GM18861 (cell line): ENCODE data around the gene MMP2.

Experiments
- ATAC-seq: cut with Tn5 transposase; IDR thresholded peaks from one replicate; pipeline ENCODE4 v1.9.1; 2021; ENCODE audit not compliant: unreplicated experiment

MMP2 gene

GRCh38 chr16:55468352-55468990 is 10.5 kb upstream of the MMP2 start:
- no peak for ATAC-seq

- ATAC-seq, result no peak
These were observed 9.0 kb upstream of the MMP2 start for GRCh38 chr16:55469821-55470532.

- no peak for ATAC-seq
These were observed 8.2 kb upstream of the MMP2 start for GRCh38 chr16:55470533-55471371.

GRCh38 chr16:55471448-55472097 is 7.4 kb upstream of the MMP2 start:
- no peak for ATAC-seq

GRCh38 chr16:55473587-55473986 is 5.4 kb upstream of the MMP2 start:
- ATAC-seq, result no peak

- no peak for ATAC-seq
These were observed 4.2 kb upstream of the MMP2 start for GRCh38 chr16:55474821-55475220.

- no peak for ATAC-seq
These were observed 3.1 kb upstream of the MMP2 start for GRCh38 chr16:55475919-55476318.

DNA sequence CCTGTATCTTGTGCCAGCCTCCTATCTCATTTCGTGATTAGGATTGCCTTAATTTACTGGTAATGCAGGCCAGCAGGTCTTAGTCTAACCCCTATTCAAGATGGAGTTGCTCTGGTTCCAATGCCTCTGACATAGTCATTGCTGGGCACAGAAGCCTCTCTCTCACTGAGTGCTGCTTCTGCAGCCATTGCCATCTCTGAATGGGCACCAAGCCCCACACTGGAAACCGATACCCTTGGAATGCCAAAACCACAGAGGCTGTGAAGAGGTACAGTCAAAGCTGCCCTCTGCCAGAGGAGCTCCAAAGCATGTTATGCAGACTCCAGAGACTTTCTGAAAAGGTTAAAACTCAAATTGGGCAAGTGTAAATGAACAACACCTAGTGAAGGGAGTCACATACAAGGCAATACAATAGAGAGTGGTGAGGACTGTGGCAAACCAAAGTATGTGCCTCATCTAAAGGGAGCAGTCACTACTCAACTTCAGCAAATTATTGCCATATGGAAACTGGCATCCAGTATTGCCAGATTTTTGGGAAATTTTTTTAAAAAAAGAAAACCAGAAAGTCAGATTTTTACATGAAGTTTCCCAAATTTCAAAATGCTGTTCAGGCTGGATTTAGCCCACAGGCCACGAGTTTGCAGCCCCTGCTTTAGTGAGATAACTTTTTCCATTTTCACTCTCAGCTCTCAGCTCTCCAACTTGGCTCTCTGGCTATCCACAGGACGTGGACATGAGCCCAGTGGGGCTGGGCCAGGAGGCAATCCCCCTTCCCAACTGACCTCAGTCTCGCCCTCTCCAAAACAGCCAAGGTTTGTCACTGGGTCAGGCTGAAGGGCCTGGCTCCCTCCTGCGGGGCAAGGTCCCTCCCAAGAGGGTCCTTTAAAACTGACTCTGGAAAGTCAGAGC is 2.1 kb upstream of the MMP2 start:
- no peak for ATAC-seq

GRCh38 chr16:55477736-55478135 is 1.3 kb upstream of the MMP2 start:
- no peak for ATAC-seq

- no peak for ATAC-seq
These were observed 587 bp downstream of the MMP2 start for GRCh38 chr16:55479430-55480140.

DNA sequence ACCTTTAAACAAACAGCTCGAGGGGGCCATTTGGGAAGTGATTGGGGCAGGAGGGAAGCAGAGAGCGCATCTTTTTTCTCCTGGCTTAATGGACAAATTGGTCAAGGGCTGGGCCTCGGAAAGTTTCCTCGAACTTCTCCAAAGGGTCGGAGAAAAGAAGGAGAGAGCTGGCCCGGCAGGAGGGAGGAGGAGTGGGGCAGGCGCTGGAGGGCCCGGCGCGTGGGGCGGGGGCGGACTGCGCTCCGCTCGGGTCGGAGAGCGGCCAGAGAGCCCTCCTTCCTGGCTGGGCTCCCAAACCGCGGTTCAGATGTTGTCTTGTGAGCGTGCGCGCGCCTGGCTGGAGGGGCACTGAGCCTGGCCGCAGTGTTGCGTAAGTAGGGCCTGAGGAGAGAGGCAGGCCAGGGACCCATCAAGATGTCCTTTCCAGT is 1.2 kb downstream of the MMP2 start:
- ATAC-seq, result no peak

DNA sequence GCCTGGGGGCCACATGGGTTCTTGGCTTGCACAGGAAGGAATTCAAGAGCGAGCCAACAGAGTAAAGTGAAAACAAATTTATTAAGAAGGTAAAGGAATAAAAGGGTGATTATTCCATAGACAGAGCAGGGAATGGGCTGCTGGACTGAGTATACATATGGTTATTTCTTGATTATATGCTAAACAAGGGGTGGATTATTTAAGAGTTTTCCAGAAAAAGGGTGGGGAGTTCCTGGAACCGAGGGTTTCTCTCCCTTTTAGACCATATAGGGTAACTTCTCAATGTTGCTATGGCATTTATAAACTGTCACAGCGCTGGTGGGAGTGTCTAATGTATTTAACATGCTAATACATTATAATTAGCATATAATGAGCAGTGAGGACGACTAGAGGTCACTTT is 2.0 kb downstream of the MMP2 start:
- no peak for ATAC-seq

GRCh38 chr16:55482056-55482455 is 3.1 kb downstream of the MMP2 start:
- ATAC-seq, result no peak

DNA sequence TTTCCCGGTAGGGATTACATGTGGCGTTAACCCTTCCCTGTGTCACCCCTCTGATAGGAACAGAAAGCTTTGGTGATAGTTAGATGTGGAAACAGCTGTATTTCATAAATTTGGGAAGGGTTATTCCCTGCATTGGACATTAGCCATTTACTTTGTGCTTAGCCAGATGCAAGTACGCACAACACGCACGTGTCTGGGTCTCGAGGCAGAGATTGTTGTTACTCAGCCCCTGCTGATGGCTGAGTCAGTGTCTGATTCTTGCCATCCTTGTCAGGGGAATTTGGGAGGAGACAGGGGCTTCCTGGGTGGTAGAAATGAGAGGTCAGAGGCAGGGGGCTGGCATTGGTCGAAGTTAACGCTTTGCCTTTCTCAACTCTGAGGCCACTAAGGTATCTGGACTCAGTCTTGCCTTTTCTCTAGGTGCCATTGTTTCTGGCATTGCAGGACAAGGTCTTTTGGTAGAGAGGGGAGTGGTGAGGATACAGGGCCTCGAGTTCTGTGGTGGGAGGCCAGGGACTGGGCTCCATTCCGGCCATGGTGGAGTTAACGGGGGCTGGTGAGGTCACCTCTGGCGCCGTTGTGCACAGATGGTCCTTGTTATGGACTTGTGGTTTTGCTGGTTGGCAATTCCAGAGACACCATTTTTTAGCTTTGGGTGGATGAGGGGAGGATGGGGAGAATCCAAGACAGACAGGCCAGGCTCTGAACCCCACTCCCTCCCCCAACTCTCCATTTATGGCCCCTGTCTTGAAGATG is 8.2 kb downstream of the MMP2 start:
- no peak for ATAC-seq

DNA sequence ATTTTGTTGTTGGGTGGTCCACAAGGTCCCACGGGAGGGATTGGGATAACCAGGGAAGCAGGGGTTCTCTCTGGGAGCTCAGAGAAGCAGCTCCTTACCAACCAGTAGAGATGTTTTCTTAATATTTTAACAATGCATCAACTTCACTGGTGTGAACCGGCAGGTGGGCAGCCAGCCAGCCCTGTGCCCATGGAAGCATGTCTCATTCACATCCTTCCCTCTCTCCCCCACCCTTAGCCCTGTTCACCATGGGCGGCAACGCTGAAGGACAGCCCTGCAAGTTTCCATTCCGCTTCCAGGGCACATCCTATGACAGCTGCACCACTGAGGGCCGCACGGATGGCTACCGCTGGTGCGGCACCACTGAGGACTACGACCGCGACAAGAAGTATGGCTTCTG is 9.3 kb downstream of the MMP2 start:
- ATAC-seq, result no peak

DNA sequence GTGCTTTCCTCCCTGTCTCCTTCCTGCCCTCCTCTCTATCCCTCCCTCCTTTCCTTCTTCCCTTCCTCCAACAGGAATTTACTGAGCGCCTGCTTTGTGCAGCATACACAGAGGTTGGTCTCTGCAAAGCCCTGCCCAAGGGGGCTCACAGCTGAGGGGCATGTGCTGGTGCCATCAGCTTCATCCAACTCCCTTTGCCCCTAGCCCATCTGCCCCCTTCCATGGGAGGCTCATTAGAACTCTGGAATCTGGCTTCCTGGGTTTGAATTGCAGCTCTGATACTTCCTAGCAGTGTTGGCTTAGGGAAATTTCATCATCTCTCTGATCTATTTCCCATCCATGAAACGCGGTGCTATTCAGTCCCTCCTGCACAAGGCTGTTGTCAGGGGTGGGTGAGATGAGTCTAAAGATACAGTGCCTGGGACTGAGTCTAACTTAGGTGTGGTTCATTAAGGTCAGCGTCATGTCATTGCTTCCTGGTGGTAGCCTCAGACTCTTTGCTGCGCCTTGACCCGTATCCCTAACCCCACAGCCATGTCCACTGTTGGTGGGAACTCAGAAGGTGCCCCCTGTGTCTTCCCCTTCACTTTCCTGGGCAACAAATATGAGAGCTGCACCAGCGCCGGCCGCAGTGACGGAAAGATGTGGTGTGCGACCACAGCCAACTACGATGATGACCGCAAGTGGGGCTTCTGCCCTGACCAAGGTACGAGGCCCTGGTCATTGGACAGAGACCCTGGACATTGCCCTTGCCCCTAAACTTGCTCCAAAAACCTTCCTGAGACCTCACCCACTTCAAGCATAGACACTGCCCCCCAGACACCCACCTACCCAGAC is 10.3 kb downstream of the MMP2 start:
- no peak for ATAC-seq

DNA sequence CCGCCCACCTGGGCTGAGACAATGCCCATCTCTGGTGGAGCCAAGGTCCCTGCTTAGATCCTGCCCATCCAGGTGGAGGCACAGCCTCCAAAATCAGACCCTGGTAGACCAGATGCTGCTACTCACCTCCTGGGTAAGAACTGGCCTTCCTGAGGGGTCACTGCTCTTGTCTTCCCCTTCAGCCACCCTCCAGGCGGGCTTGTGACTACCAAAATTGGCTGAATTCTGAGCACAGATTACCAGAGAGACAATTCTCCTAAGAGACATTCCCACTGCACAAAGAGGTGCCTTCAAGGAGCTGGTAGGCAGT is 10.9 kb downstream of the MMP2 start:
- no peak for ATAC-seq

- ATAC-seq, result no peak
These were observed 11.3 kb downstream of the MMP2 start for GRCh38 chr16:55490301-55490700.
